ENCODE results near the gene PANX2.
"Not testable (repeated sequence)": the region's sequence is repeated elsewhere in the genome, so short reads cannot be mapped to it uniquely, and the experiment has no call there.

PANX2 gene

DNA sequence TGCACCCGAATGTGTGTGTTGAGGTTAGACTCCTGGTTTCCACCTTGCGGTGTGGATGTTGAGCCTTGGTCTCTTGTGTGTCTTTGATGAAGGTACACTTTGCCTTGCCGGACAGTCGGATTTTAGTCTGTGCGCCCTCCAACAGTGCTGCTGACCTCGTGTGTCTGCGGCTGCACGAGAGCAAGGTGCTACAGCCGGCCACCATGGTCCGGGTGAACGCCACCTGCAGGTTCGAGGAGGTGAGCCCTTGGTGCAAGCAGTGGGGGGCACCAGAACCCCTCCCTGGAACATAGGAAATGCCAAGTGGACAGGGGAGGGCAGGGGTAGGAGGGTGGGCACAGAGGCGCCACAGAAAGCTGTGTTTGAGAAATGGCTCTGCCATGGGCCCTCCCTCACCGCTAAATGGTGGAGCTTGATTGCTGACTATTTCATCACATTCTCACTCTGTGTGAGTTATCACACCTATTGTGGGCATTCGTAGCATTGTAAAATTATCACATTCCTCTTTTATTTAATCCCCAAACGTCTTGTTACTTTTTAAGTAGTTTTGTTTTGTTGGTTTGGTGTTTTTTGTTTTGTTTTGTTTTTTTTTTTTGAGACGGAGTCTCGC is 26.4 kb upstream of the PANX2 start:
- no peak for TF ChIP-seq EZH2 (IDR thresholded peaks at IDR 0.05; ENCODE audit: borderline replicate concordance, low read length)
- TF ChIP-seq, protein P1, sequence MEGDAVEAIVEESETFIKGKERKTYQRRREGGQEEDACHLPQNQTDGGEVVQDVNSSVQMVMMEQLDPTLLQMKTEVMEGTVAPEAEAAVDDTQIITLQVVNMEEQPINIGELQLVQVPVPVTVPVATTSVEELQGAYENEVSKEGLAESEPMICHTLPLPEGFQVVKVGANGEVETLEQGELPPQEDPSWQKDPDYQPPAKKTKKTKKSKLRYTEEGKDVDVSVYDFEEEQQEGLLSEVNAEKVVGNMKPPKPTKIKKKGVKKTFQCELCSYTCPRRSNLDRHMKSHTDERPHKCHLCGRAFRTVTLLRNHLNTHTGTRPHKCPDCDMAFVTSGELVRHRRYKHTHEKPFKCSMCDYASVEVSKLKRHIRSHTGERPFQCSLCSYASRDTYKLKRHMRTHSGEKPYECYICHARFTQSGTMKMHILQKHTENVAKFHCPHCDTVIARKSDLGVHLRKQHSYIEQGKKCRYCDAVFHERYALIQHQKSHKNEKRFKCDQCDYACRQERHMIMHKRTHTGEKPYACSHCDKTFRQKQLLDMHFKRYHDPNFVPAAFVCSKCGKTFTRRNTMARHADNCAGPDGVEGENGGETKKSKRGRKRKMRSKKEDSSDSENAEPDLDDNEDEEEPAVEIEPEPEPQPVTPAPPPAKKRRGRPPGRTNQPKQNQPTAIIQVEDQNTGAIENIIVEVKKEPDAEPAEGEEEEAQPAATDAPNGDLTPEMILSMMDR (IDR thresholded peaks at IDR 0.05; ENCODE audit: low read length) = peak; percentile 55
- Histone ChIP-seq H3K27ac (ENCODE audit: low read depth, low read length, poor library complexity, severe bottlenecking) (no peak overlapping the region), H3K9me2 (ENCODE audit: low read depth, low read length) (no peaks in the 10 kb centered on the region), H3K9me3 (ENCODE audit: low read length) (no peaks in the 10 kb centered on the region), H2AFZ (ENCODE audit: low read length) (no peak overlapping the region), H3K4me3 (ENCODE audit: low read depth, low read length, poor library complexity, severe bottlenecking) (no peak overlapping the region), H4K20me1 (ENCODE audit: insufficient read depth, low read length) (no peaks in the 10 kb centered on the region), H3K9ac (ENCODE audit: low read length) (no peak overlapping the region), H3K27me3 (ENCODE audit: insufficient read depth, low read length) (no peaks in the 10 kb centered on the region), H3K79me2 (ENCODE audit: insufficient read depth, low read length) (no peaks in the 10 kb centered on the region), H3F3A (ENCODE audit: insufficient read depth, low read length) (0 out of 2 replicates have a peak, but pooled peaks cover 11% of the 10 kb centered on the region), H3K36me3 (ENCODE audit: insufficient read depth, low read length) (no peaks in the 10 kb centered on the region), H3K4me2 (ENCODE audit: low read length) (no peak overlapping the region), H3K4me1 (ENCODE audit: insufficient read depth, low read length, severe bottlenecking) (peaks cover 76% of the 10 kb centered on the region)

DNA sequence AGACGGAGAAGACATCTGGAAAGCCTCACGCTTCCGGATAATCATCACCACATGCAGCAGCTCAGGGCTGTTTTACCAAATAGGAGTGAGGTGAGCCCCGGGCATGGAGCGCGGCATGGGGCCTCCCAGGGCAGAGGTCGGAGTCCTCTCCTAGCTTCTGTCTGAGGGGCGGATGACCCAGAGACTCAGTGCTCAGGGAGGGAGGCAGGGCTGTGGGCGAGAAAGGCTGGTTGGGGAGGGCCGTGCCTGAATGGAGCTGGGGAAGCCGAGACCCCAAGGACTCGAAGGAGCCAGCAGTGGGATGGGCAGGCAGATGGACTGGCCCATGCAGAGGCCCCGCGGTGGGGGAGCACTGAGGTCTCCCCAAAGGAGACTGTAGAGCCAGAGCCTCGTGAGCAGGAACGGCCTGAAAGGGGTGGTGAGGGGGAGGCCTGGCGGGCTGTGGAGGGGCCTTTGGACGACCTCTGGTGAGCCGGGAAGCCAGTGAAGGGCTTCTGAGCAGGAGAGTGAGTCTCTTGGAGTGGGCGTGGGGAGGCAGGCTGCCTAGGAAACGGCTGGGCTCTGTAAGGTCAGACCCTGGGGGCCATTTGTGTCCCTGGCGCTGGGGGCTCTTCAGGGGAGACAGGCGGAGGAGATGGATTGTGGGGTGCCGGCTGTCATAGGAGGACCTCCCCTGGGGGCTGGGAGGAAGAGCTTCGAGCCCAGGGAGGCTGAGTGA is 24.7 kb upstream of the PANX2 start:
- no peak overlapping the region for H3K27ac ChIP-seq (ENCODE audit: low read depth, low read length, poor library complexity, severe bottlenecking)
- H3K4me2 ChIP-seq (ENCODE audit: low read length) = no peak overlapping the region
- H3K79me2 ChIP-seq (ENCODE audit: insufficient read depth, low read length) = no peaks in the 10 kb centered on the region

DNA sequence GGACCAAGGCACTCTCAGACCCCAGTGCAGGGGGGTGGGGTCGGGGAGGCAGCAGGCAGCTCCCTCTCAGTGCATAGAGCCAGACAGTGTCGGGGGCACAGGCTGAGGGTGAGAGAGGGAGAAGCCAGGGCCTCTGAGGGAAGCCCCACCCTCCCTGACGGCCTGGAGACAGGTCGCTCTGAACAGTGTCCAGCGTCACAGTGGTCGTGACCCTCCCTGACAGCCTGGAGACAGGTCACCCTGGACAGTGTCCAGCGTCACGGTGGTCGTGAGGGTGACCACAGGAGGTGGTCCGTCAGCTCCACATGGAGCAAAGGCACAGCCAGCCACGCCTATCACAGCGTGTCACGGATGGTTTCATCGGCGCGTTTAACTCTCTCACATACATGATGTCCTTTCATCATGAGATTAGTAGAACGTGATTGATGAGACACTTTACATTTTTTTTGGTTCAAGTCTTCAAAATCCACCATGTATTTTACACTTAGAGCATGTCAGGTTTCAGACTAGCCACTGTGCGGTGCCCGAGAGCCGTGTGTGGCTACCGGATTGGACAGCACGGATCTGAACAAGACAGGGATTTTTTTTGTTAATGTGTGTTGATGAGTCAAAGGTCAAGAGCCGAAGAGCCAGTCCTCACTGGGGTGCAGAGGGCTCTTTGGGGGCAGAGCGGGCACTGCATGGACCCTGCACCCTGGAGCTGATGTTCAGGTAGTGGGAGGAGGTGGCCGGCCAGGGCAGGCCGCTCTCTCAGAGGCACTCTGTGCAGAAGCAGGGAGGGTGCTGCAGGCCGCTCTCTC is 23.9 kb upstream of the PANX2 start:
- no peaks in the 10 kb centered on the region for H3K9me3 ChIP-seq (ENCODE audit: low read length)
- H3K9ac ChIP-seq (ENCODE audit: low read length) = no peak overlapping the region
- H3K27me3 ChIP-seq (ENCODE audit: insufficient read depth, low read length) = peaks cover 1% of the 10 kb centered on the region; the same call in 1 of the 2 replicates
- no peak for TF ChIP-seq EZH2 (IDR thresholded peaks at IDR 0.05; ENCODE audit: borderline replicate concordance, low read length)
- TF ChIP-seq, protein P1 (IDR thresholded peaks at IDR 0.05; ENCODE audit: low read length) = peak; percentile 82
- peaks cover 55% of the 10 kb centered on the region for H3K4me1 ChIP-seq (ENCODE audit: insufficient read depth, low read length, severe bottlenecking)
- H3K4me2 ChIP-seq (ENCODE audit: low read length) = peak overlapping the region; percentile 6; the same call in 1 of the 2 replicates
- no peaks in the 10 kb centered on the region for H4K20me1 ChIP-seq (ENCODE audit: insufficient read depth, low read length)
- H2AFZ ChIP-seq (ENCODE audit: low read length) = no peak overlapping the region
- H3K9me2 ChIP-seq (ENCODE audit: low read depth, low read length) = no peaks in the 10 kb centered on the region
- H3K4me3 ChIP-seq (ENCODE audit: low read depth, low read length, poor library complexity, severe bottlenecking) = no peak overlapping the region
- H3F3A ChIP-seq (ENCODE audit: insufficient read depth, low read length) = no peaks in the 10 kb centered on the region
- H3K79me2 ChIP-seq (ENCODE audit: insufficient read depth, low read length) = no peaks in the 10 kb centered on the region
- H3K36me3 ChIP-seq (ENCODE audit: insufficient read depth, low read length) = no peaks in the 10 kb centered on the region
- H3K27ac ChIP-seq (ENCODE audit: low read depth, low read length, poor library complexity, severe bottlenecking) = peak overlapping the region; percentile 11

More for the DNA sequence above, 24.7 kb upstream of the PANX2 start:
- Histone ChIP-seq H2AFZ (ENCODE audit: low read length) (no peak overlapping the region), H3K27me3 (ENCODE audit: insufficient read depth, low read length) (no peaks in the 10 kb centered on the region), H3F3A (ENCODE audit: insufficient read depth, low read length) (no peaks in the 10 kb centered on the region), H4K20me1 (ENCODE audit: insufficient read depth, low read length) (no peaks in the 10 kb centered on the region), H3K9ac (ENCODE audit: low read length) (no peak overlapping the region), H3K36me3 (ENCODE audit: insufficient read depth, low read length) (no peaks in the 10 kb centered on the region), H3K9me3 (ENCODE audit: low read length) (no peaks in the 10 kb centered on the region), H3K9me2 (ENCODE audit: low read depth, low read length) (no peaks in the 10 kb centered on the region), H3K4me3 (ENCODE audit: low read depth, low read length, poor library complexity, severe bottlenecking) (no peak overlapping the region), H3K4me1 (ENCODE audit: insufficient read depth, low read length, severe bottlenecking) (peaks cover 63% of the 10 kb centered on the region)
- TF ChIP-seq, protein P1 (IDR thresholded peaks at IDR 0.05; ENCODE audit: low read length) = no peak
- TF ChIP-seq EZH2 (IDR thresholded peaks at IDR 0.05; ENCODE audit: borderline replicate concordance, low read length) = no peak

DNA sequence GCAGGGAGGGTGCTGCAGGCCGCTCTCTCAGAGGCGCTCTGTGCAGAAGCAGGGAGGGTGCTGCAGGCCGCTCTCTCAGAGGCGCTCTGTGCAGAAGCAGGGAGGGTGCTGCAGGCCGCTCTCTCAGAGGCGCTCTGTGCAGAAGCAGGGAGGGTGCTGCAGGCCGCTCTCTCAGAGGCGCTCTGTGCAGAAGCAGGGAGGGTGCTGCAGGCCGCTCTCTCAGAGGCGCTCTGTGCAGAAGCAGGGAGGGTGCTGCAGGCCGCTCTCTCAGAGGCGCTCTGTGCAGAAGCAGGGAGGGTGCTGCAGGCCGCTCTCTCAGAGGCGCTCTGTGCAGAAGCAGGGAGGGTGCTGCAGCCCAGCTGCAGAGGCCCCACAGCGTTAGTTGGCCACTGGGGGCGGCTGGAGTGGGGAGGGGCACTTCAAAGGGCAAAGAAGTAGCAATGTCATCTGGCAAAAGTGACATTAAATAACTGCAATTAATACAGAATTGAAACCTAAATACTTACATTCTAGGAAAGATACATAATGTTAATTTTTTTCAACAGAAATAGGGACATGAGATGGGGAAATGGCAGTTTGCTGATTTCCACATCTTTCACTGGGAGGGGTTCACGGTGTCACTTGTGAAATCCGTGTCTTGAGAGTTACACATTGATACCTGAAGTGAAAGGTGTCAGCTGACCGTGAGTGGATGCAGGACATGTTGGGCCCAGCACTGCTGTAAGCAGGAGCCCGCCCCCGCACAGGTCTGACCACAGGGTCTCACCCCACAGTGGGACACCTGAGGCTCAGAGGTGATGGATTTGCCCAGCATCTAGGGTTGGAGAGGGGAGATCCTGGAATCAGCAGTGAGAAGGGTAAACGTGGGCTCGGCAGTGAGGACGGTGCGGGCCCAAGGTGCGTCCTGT is 23.0 kb upstream of the PANX2 start:
- not testable (repeated sequence) for H2AFZ ChIP-seq (ENCODE audit: low read length); H3K27me3 ChIP-seq (ENCODE audit: insufficient read depth, low read length); H3K9me2 ChIP-seq (ENCODE audit: low read depth, low read length); H3K9me3 ChIP-seq (ENCODE audit: low read length); H3K36me3 ChIP-seq (ENCODE audit: insufficient read depth, low read length); H3K79me2 ChIP-seq (ENCODE audit: insufficient read depth, low read length); H4K20me1 ChIP-seq (ENCODE audit: insufficient read depth, low read length); H3K4me3 ChIP-seq (ENCODE audit: low read depth, low read length, poor library complexity, severe bottlenecking); H3F3A ChIP-seq (ENCODE audit: insufficient read depth, low read length); H3K4me2 ChIP-seq (ENCODE audit: low read length); H3K9ac ChIP-seq (ENCODE audit: low read length)
- H3K27ac ChIP-seq (ENCODE audit: low read depth, low read length, poor library complexity, severe bottlenecking) = peak overlapping the region; percentile 48
- H3K4me1 ChIP-seq (ENCODE audit: insufficient read depth, low read length, severe bottlenecking) = peaks cover 47% of the 10 kb centered on the region

Measured in OCI-LY1 (cell line).